ENCODE data around the gene MYO19.

Gene MYO19

DNA sequence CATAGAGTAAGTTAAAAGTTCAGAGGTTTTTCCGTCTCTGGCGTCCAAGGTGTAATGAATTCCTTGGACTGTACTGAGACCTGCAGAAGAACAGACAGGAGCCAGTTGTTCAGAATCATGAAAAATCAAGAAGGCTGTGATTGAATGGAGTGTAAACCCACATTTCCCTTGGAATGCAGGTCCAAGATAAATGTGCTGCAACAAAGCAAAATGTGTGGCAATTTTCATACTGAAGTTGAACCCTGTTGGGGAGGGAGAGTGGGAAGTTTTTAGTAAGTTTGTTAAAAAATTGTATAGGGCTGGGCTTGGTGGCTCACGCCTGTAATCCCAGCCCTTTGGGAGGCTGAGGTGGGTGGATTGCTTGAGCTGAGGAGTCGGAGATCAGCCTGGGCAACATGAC is 31.4 kb upstream of the MYO19 start:
- H3K4me3 ChIP-seq (ENCODE audit: low read depth, low read length), result no peak overlapping the region
- peaks cover 74% of the 10 kb centered on the region for H3K36me3 ChIP-seq

DNA sequence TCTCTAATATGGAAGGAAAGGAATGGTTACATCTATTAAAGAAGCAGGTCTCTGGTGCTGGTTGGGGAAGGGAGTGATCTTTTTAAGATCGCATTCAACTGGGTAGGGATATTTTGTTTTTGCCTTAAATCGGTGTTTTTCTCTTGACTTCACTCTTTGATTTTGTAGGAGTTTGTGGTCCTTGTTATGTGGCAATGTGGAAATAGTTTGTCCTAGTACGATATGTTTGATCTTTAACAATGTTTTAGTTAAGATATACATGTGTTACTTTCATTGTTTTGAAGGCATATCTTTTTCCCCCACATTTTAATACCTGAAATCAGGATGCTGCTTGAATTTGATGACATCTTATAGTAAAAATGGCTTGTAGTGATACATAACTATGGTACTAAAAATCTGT is 18.8 kb upstream of the MYO19 start:
- no peak overlapping the region for H3K4me3 ChIP-seq (ENCODE audit: low read depth, low read length)
- TF ChIP-seq, protein P1, sequence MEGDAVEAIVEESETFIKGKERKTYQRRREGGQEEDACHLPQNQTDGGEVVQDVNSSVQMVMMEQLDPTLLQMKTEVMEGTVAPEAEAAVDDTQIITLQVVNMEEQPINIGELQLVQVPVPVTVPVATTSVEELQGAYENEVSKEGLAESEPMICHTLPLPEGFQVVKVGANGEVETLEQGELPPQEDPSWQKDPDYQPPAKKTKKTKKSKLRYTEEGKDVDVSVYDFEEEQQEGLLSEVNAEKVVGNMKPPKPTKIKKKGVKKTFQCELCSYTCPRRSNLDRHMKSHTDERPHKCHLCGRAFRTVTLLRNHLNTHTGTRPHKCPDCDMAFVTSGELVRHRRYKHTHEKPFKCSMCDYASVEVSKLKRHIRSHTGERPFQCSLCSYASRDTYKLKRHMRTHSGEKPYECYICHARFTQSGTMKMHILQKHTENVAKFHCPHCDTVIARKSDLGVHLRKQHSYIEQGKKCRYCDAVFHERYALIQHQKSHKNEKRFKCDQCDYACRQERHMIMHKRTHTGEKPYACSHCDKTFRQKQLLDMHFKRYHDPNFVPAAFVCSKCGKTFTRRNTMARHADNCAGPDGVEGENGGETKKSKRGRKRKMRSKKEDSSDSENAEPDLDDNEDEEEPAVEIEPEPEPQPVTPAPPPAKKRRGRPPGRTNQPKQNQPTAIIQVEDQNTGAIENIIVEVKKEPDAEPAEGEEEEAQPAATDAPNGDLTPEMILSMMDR (IDR thresholded peaks at IDR 0.05; ENCODE audit: low read depth, low read length), result no peak
- H3K27me3 ChIP-seq (ENCODE audit: insufficient read depth, low read depth, severe bottlenecking), result no peaks in the 10 kb centered on the region
- H3K27ac ChIP-seq, result no peak overlapping the region
- peaks cover 47% of the 10 kb centered on the region for H3K36me3 ChIP-seq
- no peak for DNase-seq
- no peaks in the 10 kb centered on the region for H3K9me3 ChIP-seq (ENCODE audit: severe bottlenecking)

More for the DNA sequence above, 31.4 kb upstream of the MYO19 start:
- TF ChIP-seq, protein P1 (IDR thresholded peaks at IDR 0.05; ENCODE audit: low read depth, low read length), result no peak
- Histone ChIP-seq H3K9me3 (ENCODE audit: severe bottlenecking) (no peaks in the 10 kb centered on the region), H3K27ac (no peak overlapping the region), H3K27me3 (ENCODE audit: insufficient read depth, low read depth, severe bottlenecking) (no peaks in the 10 kb centered on the region)
- no peak for DNase-seq

DNA sequence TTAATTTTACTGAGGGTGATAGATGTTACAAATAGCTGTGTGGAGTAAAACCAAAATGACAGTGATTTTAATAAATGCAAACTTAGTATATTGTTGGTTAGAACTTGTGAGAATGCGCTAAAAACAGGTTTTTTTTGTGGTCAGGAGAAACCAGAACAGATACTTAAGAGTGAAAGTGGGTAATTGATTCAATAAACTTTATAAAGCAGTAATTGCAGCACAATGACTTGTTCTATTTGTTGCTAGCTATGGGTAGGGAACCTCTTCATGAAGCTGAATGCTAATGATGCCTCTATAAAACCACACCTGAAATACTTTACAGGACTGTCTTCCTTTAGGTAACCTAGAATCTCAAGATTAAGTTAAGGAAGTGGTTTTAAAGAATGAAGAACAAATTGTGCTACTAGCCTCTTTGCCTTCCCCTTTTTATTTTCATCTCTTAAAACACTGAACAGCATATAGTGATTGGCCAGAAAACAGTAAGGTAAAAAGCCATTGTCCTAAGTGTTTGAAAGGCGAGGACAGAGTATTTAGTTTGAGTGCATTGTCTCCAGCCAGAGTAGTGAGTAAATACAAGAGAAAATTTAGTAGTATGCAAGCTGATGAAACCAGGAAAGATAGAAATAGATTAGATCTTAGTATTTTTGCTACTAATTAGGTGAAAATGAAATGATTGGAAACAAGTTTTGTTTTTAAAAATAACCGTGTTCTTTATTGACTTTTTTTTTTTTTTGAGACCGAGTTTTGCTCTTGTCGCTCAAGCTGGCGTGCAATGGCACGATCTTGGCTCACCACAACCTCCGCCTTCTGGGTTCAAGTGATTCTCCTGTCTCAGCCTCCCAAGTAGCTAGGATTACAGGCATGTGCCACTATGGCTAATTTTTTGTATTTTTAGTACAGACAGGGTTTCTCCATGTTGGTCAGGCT is 16.1 kb upstream of the MYO19 start:
- DNase-seq, result no peak
- no peaks in the 10 kb centered on the region for H3K27me3 ChIP-seq (ENCODE audit: insufficient read depth, low read depth, severe bottlenecking)
- no peak overlapping the region for H3K4me3 ChIP-seq (ENCODE audit: low read depth, low read length)
- peaks cover 35% of the 10 kb centered on the region for H3K36me3 ChIP-seq
- no peak overlapping the region for H3K27ac ChIP-seq
- H3K9me3 ChIP-seq (ENCODE audit: severe bottlenecking), result no peaks in the 10 kb centered on the region
- TF ChIP-seq, protein P1 (IDR thresholded peaks at IDR 0.05; ENCODE audit: low read depth, low read length), result no peak

DNA sequence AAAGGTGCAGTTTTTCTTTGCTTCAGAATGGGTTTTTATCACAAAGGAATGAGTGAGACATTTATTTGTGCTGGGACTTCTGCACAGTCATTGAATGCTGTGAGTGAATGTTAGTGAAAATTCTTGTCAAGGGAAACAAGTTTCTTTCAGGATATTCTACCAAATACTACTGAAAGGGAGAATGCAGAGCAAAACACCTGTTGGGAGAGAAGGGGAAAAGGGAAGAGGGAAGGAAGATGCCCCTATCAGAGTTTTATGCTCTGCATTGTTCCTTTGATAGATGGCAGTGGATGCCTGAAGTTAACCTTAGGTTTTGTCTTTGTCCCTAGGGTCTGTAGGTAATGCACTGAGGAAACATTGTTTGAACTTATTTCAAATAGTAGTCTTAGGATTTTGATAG is 13.1 kb upstream of the MYO19 start:
- peaks cover 37% of the 10 kb centered on the region for H3K36me3 ChIP-seq
- TF ChIP-seq, protein P1 (IDR thresholded peaks at IDR 0.05; ENCODE audit: low read depth, low read length), result no peak
- H3K27me3 ChIP-seq (ENCODE audit: insufficient read depth, low read depth, severe bottlenecking), result no peaks in the 10 kb centered on the region
- H3K9me3 ChIP-seq (ENCODE audit: severe bottlenecking), result no peaks in the 10 kb centered on the region
- no peak overlapping the region for H3K4me3 ChIP-seq (ENCODE audit: low read depth, low read length)
- H3K27ac ChIP-seq, result no peak overlapping the region
- DNase-seq, result no peak

DNA sequence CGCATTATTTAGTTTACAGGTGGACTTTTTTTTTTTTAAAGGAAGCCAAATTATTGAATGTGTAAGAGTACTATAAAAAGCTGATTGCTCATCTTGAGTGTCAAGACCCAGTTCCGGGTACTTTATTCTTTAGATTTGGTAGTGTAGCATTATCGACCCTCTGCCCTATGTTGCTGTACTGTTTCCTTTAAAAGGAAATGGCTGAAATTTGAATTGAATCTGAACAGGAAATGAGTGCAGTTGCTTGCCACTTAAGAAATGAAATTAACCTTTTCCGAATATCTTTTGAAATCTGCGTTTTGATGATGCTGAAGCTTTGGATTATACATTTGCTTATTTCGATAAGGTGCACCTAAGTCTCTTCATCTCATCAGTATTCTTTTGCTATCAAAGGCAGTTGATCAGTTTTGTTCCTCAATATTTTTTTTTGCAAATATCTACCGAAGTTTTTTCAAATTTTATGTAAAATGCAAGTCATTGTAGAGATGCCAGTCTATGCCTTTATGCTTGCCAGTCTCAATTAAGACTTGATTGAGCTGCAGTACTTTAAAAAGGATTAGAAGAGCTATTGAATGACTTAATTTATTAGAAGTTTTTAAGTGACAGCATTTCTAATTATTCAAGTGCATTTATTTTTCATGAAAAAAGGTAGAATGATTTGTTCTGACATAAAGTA is 11.9 kb upstream of the MYO19 start:
- Histone ChIP-seq H3K36me3 (peaks cover 33% of the 10 kb centered on the region), H3K4me3 (ENCODE audit: low read depth, low read length) (peak overlapping the region; percentile 96), H3K27ac (peak overlapping the region; percentile 99), H3K27me3 (ENCODE audit: insufficient read depth, low read depth, severe bottlenecking) (no peaks in the 10 kb centered on the region), H3K9me3 (ENCODE audit: severe bottlenecking) (no peaks in the 10 kb centered on the region)
- TF ChIP-seq, protein P1 (IDR thresholded peaks at IDR 0.05; ENCODE audit: low read depth, low read length), result no peak
- no peak for DNase-seq
